GM19193 (cell line): ENCODE measurements around the gene SNCA.

Source experiments
- POLR2A ChIP-seq: IDR thresholded peaks from 4 replicates; pipeline ENCODE4 v1.6.1; 2011; ENCODE audit not compliant: insufficient read depth, insufficient read length; ENCODE audit errors: extremely low read depth

Gene SNCA

DNA sequence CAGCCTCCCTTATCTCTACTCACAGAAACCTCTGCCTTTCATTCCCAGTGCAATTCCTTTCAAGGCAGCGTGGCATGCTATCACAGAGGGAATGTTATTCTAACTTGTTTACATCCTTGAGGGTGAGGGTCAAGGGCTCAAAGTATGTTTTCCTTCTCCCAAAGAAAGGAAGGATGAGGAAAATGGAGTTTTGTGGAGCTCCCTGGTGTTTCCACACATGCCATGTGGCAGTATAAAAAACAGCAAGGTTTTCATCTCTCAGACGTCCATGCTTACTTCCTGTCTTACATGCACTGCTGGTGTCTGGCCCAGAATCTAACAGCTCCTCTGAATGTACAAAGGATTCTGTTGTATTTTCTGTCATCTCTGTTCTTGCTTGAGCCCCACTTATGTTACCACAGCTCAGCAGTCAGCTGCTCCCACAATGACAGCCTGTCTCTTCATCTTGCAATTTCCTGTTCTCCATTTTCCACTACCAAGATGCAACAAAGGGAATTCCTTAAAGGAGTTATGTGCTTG lies 128.0 kb downstream of the SNCA start:
- TF ChIP-seq POLR2A: no peak

DNA sequence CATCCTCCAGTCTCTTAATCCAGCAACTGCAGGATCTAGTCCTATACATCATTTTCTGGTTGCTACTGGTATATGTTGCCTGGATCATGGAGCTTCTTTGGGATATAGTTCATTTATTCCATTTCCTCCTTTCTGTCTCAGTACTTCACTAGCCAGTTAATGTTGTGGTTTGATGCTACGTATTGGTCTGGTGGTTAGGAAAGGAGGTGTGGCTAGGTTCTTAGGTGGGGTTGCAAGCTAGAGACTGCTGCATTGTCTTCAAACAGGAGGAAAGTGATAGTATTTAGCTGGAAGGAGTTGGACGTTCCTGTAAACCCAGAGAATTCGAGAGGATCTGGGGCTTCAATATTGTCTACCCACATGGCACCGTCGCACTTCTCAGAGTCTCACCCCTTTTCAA lies 129.5 kb downstream of the SNCA start:
- TF ChIP-seq POLR2A: no peak

DNA sequence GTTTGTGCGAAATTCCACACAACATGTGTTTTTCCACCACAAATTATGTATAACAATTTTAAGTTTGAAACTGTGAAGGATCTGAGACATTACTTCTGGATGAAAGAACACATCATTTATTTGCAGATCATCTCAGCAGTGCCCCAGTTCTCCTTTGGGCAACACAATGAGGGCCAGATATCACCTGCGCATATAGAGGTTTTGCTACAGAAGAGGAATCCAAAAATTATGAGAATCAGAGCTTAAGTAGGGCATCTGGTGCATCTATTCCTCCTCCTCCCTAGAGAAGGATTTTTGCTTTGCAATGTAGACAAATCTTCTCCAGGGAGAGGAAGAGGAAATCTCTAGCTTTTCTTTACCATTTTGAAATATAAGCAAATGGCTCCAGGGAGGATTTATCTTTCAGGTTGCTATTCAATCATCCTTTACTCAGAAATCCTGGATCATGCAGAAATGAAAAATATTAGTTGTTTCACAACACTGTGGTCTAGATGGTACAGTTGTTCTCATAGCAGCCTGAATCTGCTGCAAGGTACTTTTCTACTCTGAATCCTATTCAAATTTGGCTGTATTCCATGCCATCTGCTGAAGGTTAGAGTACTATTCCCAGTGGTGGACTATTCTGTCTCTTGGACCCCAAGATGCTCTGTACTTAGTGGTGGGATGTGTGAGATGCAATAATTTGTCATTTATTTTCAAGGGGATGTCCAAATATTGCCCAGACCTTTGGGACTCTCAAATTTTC lies 132.1 kb downstream of the SNCA start:
- no peak for TF ChIP-seq POLR2A

DNA sequence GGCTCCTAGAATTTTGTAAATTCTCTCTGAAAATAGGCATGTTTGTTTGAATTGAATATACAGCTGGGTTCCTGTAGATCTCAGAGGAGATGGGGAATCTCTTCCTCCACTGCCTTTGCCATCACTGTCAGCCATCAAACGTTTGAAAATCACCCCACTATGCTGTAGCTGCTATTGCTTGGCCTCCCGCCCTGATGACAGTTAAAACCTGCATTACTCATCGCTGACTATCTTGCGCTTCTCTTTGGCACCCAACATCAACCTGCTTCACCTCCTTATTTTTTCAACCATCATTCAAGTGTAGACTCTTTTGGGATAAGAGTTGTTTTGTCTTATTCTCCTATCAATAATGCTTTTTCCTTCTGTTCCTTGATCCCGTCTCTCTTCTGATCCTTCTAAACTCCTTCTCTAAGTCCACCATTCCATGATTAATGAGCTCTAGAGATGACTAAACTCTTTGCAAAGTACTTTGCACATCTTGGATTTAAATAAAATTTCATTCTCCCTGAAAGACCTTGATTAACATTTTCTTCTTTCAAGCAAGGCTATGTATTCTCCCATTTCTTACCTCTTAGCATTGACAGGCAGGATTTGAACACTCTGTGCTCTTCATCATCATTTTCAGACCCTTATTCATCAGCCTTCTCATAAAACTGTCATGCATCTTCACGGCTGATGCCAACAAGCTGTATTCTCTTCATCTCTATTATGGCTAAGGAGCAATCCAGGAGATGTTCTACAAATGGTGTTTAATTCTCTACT lies 133.0 kb downstream of the SNCA start:
- TF ChIP-seq POLR2A: no peak

DNA sequence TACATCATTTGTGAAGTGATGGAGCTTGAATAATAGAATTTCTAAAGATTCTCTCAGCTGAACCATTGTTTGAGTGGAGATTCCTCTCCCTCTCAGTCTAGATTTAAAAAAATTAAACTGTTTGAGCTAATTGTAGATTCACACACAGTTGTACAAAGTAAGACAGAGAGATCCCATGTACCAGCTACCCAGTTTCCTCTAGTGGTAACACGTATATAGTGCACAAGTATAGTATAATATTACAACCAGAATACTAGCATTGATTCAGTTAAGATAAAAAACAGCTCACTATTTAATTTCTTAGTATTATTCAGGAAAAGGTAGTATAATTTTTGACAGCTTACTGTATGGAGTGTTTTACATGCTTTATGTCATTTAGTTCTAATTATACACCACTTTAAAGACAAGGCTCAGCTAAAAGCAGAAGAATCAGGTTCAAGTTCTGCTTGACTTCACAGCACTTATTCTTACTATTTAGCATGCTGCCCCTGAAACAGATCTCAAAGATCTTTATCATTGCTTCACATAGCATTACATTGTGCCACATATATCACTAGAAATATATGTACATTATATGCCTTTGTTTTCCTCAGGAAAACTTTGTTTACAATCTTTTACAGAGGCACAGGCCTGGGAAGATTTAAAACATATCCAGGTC lies 136.1 kb downstream of the SNCA start:
- no peak for TF ChIP-seq POLR2A

DNA sequence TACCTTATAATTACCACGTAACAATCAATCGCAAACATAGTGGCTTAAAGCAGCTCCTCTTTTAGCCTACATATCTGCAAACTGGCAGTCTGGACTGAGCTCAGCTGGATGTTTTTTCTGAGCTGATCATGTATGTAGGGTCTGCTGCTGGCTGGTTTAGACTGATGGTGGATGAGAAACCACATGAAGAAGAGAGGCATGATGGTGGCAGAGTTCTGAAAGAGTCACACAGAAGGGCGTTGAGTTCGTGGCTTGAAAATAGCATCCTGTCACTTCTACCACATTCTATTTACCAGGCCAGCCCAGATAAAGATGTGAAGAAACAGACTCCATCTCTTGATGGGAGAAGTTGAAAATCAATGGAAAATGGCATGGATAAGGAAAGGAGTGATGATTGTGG lies 151.3 kb downstream of the SNCA start:
- no peak for TF ChIP-seq POLR2A

DNA sequence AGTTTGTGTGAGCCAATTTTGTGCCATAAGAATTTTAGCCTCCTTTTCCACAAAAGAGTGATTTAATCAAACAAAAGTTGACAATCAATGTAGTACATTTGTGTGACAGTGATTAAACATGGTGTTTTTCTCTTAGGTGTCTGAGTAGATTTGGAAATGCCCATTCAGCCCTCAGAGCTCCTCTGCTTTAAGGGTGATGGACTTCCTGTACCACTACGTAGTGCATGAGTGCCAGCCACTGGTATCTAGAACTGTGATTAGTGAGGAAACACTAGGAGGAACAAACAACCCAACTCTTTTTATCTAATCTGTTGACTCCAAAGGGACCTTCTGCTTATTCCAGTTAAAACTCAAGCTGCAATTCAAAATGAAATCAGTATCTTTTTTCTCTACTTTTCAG lies 151.7 kb downstream of the SNCA start:
- TF ChIP-seq POLR2A: no peak

DNA sequence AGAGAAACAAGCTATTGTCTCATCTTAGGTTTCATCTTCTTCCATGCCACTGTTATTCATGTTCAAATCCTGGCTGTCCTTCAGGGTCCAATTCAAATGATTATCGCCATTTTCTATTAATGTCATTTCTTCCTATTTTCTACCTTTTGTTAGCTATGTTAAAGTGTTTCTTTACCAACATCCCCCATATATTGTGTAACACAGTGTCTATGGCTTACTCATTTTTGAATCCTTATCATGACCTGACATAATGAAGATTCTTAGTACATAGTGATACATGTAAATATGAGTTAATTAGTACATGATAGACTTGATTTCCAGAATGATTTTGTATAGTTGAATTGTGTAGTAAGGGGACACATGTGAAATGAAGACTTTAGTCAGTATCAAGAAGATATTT lies 152.4 kb downstream of the SNCA start:
- no peak for TF ChIP-seq POLR2A

DNA sequence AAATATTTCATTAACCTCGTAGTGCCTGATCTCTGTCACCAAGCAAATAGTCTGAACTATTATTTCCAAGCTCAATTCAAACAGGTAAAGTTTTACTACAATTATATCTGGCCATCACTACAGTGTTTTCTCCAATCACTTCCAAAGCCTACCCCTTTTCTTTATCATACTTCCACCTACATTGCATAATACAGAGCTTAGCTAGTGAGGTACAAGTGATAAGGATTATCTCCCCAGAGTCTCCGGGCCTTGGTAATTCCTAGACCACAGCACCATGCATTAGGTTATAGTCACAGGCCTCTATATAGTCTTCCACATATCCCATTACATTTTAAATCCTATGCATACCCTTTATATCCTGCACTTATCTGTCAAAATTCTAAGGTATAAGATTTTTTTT lies 154.2 kb downstream of the SNCA start:
- TF ChIP-seq POLR2A: no peak

DNA sequence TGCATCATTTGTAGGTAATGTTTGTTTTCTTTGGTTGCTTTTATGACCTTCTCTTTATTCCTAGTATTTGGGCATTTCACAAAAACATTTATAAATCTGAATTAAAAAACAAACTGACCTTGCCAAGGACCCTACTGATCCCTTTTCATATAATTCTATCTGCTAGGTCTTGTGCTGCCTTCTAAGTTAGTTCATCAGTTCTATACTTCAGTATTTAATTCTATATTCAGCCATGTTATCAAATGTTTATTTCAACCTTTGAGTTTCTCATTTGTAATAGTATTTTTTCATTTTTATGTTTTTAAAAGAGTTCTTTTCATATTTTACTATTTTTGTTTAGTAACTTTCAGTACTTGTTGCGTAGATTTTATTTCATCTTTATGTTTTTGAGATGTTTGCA lies 155.3 kb downstream of the SNCA start:
- TF ChIP-seq POLR2A: no peak

DNA sequence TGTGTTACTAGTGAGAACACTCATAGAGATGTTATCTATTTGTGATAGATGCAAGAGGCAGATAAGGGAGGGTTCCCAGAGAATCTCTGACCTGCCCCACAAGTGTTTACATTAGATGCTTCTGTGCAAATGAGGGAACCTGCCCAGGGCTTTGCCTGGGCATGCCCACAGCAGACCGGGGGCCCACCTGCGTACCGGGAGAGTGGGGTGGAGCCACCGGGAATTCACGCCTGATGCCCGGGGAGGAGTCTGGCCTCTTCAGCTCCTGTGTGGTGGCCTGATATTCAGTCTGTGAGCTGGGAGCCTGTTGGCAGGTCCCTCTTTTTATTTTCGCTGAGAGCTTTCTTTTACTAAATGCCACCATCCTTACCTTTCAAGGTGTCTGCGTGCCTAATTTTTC lies 155.7 kb downstream of the SNCA start:
- no peak for TF ChIP-seq POLR2A

DNA sequence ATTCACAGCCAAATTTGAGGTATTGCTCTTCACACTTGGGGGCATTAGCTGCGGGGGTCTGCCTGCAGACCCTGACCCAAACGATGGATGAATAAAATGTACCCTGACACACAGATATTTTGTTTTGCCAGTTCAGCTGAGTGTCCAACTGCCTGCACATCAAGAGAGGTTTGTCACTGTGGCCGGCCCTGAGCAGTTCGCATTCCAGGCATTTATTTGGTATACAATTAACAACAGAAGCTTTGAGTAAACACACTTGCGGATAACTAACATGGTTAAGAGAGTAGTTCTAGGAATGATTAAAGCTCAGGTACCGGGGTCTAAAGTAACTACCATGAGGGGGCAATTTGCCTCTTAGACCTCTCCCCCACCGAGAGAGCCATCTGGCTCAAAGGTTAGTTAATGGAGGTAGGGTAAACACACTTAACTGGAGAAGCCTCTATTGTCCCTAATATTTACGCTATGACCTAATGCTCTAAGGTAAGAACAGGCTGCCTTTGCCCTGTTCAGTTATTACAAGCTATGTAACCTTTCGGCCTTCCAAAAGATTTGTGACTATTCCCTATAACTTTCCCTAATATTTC lies 162.0 kb downstream of the SNCA start:
- TF ChIP-seq POLR2A: no peak
